Measurements from ENCODE around the gene LY6G5C. TPM values are rescaled to one million over a fixed set of nuclear protein-coding genes. Genes with fewer than 3 reads are reported as not detected.

The LY6G5C gene
- total and polyA plus RNA-seq, 9 of the 15 experiments (the other 6 are each of a cell fraction or from before 2014, with no cell fraction given): 0.10 to 0.67 (median 0.46) TPM; not detected in 4

DNA sequence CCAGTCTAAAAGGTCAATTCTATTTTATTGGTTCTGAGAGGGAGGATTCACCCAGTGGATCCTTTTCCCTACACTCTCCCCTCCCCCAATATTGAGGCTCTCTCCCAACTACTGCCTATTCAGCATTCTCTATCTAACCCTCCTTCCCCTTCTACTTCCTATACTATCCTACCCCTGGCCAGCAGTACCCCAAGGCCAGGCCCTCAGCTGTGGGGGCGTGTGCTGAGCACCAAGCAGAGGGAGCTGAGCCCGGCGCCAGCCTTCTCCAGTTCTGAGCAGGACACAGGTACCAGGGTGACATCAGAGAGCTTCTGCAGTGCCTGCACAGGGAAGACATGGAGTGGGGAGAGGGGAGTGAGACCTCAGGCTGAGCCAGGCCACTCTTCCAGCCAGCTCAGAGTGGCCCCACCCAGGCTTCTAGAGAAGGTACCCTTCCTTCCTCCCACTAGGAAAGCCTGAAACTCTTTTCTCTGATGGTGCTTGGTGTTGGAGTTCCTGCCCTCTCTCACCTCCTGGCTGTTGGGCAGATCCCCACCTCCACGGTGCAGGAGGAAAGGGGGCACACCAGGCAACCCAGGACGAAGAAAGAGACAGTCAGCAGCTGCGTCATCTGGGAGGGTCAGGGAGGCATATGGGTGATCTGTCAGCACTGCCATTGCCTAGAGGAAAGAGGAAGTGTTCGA is 46.3 kb upstream of the LY6G5C start (continued):
- peak; percentile 64 for TF ChIP-seq RBBP5 (IDR thresholded peaks at IDR 0.05; ENCODE audit: borderline replicate concordance, insufficient read depth, low read length, poor library complexity, severe bottlenecking)
- TF ChIP-seq HOXB6 (CRISPR knock-in tag; IDR thresholded peaks at IDR 0.05; ENCODE audit: borderline replicate concordance): no peak
- 0 out of 2 replicates have a peak, but pooled peaks have one; percentile 50 for TF ChIP-seq ARID2 (IDR thresholded peaks at IDR 0.05)
- TF ChIP-seq SMAD3 (CRISPR knock-in tag; conservative IDR thresholded peaks at IDR 0.05): 0 out of 2 replicates have a peak, but pooled peaks have one; percentile 9
- TF ChIP-seq ZNF707 (CRISPR knock-in tag; conservative IDR thresholded peaks at IDR 0.05): no peak
- no peak for TF ChIP-seq PHF20 (IDR thresholded peaks at IDR 0.05; ENCODE audit: partially characterized antibody)
- TF ChIP-seq ZFP1 (CRISPR knock-in tag; IDR thresholded peaks at IDR 0.05): no peak
- TF ChIP-seq DMBX1 (CRISPR knock-in tag; IDR thresholded peaks at IDR 0.05; ENCODE audit: borderline replicate concordance): 0 out of 2 replicates have a peak, but pooled peaks have one; percentile 54
- TF ChIP-seq, protein P1, sequence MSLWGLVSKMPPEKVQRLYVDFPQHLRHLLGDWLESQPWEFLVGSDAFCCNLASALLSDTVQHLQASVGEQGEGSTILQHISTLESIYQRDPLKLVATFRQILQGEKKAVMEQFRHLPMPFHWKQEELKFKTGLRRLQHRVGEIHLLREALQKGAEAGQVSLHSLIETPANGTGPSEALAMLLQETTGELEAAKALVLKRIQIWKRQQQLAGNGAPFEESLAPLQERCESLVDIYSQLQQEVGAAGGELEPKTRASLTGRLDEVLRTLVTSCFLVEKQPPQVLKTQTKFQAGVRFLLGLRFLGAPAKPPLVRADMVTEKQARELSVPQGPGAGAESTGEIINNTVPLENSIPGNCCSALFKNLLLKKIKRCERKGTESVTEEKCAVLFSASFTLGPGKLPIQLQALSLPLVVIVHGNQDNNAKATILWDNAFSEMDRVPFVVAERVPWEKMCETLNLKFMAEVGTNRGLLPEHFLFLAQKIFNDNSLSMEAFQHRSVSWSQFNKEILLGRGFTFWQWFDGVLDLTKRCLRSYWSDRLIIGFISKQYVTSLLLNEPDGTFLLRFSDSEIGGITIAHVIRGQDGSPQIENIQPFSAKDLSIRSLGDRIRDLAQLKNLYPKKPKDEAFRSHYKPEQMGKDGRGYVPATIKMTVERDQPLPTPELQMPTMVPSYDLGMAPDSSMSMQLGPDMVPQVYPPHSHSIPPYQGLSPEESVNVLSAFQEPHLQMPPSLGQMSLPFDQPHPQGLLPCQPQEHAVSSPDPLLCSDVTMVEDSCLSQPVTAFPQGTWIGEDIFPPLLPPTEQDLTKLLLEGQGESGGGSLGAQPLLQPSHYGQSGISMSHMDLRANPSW (CRISPR knock-in tag; IDR thresholded peaks at IDR 0.05): peak; percentile 61; the same call in 1 of the 2 replicates
- TF ChIP-seq FOSL1 (tag; conservative IDR thresholded peaks at IDR 0.05): peak; percentile 48; the same call in 1 of the 2 replicates
- TF ChIP-seq CBFA2T3 (IDR thresholded peaks at IDR 0.05): no peak
- TF ChIP-seq FOXJ3 (CRISPR knock-in tag; IDR thresholded peaks at IDR 0.05): no peak
- TF ChIP-seq, protein P2, sequence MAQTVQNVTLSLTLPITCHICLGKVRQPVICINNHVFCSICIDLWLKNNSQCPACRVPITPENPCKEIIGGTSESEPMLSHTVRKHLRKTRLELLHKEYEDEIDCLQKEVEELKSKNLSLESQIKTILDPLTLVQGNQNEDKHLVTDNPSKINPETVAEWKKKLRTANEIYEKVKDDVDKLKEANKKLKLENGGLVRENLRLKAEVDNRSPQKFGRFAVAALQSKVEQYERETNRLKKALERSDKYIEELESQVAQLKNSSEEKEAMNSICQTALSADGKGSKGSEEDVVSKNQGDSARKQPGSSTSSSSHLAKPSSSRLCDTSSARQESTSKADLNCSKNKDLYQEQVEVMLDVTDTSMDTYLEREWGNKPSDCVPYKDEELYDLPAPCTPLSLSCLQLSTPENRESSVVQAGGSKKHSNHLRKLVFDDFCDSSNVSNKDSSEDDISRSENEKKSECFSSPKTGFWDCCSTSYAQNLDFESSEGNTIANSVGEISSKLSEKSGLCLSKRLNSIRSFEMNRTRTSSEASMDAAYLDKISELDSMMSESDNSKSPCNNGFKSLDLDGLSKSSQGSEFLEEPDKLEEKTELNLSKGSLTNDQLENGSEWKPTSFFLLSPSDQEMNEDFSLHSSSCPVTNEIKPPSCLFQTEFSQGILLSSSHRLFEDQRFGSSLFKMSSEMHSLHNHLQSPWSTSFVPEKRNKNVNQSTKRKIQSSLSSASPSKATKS (CRISPR knock-in tag; IDR thresholded peaks at IDR 0.05): no peak
- no peak for TF ChIP-seq GABPB1 (CRISPR knock-in tag; IDR thresholded peaks at IDR 0.05)
- TF ChIP-seq ZNF778 (CRISPR knock-in tag; IDR thresholded peaks at IDR 0.05): no peak
- no peak for TF ChIP-seq ZNF584 (CRISPR knock-in tag; IDR thresholded peaks at IDR 0.05; ENCODE audit: low read depth)
- TF ChIP-seq, protein P3, sequence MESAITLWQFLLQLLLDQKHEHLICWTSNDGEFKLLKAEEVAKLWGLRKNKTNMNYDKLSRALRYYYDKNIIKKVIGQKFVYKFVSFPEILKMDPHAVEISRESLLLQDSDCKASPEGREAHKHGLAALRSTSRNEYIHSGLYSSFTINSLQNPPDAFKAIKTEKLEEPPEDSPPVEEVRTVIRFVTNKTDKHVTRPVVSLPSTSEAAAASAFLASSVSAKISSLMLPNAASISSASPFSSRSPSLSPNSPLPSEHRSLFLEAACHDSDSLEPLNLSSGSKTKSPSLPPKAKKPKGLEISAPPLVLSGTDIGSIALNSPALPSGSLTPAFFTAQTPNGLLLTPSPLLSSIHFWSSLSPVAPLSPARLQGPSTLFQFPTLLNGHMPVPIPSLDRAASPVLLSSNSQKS (CRISPR knock-in tag; IDR thresholded peaks at IDR 0.05): no peak
- TF ChIP-seq, protein P4, sequence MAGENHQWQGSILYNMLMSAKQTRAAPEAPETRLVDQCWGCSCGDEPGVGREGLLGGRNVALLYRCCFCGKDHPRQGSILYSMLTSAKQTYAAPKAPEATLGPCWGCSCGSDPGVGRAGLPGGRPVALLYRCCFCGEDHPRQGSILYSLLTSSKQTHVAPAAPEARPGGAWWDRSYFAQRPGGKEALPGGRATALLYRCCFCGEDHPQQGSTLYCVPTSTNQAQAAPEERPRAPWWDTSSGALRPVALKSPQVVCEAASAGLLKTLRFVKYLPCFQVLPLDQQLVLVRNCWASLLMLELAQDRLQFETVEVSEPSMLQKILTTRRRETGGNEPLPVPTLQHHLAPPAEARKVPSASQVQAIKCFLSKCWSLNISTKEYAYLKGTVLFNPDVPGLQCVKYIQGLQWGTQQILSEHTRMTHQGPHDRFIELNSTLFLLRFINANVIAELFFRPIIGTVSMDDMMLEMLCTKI (IDR thresholded peaks at IDR 0.05; ENCODE audit: partially characterized antibody): no peak
- no peak for TF ChIP-seq ZNF124 (CRISPR knock-in tag; IDR thresholded peaks at IDR 0.05)
- no peak for TF ChIP-seq FOS (IDR thresholded peaks at IDR 0.05; ENCODE audit: extremely low read depth, insufficient read length)
- TF ChIP-seq KAT7 (CRISPR knock-in tag; IDR thresholded peaks at IDR 0.05; ENCODE audit: borderline replicate concordance): no peak
- TF ChIP-seq NCOA6 (IDR thresholded peaks at IDR 0.05): no peak
